GM19372 (cell line): Measurements from ENCODE around the gene ARHGEF26.
"Not testable (repeated sequence)": the region's sequence is repeated elsewhere in the genome, so short reads cannot be mapped to it uniquely, and the experiment has no call there.

ENCODE experiments used
- ATAC-seq: cut with Tn5 transposase; IDR thresholded peaks from one replicate; pipeline ENCODE4 v1.9.1; 2021; ENCODE audit warnings: mild to moderate bottlenecking, low read depth, moderate library complexity; ENCODE audit not compliant: unreplicated experiment

The ARHGEF26 gene, protein sequence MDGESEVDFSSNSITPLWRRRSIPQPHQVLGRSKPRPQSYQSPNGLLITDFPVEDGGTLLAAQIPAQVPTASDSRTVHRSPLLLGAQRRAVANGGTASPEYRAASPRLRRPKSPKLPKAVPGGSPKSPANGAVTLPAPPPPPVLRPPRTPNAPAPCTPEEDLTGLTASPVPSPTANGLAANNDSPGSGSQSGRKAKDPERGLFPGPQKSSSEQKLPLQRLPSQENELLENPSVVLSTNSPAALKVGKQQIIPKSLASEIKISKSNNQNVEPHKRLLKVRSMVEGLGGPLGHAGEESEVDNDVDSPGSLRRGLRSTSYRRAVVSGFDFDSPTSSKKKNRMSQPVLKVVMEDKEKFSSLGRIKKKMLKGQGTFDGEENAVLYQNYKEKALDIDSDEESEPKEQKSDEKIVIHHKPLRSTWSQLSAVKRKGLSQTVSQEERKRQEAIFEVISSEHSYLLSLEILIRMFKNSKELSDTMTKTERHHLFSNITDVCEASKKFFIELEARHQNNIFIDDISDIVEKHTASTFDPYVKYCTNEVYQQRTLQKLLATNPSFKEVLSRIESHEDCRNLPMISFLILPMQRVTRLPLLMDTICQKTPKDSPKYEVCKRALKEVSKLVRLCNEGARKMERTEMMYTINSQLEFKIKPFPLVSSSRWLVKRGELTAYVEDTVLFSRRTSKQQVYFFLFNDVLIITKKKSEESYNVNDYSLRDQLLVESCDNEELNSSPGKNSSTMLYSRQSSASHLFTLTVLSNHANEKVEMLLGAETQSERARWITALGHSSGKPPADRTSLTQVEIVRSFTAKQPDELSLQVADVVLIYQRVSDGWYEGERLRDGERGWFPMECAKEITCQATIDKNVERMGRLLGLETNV

DNA sequence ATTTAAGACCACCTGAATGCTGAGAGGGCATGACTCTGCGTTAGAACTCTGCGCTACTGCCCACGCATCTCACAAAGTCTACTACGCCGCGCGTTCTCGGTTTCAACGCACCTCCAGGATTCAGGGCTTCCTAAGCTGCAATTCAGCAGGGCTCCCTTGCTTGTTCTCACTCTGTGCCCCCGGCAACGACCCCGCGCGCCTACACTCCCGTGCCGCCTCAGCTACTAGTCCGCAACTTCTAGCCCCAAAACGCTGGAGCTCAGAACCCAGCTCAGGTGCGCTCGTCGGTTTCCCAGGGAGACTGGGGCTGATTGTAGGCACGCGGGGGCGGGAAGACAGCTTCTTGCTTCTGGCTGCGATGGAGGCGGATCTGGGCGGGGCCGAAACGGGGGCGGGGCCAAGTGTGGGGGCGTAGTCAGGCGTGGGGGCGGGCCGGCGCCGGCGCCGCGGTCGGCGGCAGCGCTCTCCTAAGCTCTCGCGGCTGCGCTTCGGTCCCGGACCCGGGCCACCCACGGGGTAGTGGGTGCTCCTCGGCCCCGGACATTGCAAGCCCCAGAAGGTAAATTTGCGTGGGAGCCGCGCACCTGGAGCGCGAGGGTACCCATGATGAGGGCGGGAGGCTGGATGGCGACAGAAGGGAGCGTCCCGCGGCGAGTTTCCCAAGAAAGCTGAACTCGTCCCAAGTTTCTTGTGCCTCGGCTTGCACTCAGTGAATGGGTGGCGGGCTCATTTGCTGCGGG, at the start of gene ARHGEF26:
ARHGEF26 (plus strand) TSS at position 430 of the 740 bp plus-strand sequence. CDS start 603 bp downstream, outside the sequence.
- ATAC-seq = peak; percentile 42

DNA sequence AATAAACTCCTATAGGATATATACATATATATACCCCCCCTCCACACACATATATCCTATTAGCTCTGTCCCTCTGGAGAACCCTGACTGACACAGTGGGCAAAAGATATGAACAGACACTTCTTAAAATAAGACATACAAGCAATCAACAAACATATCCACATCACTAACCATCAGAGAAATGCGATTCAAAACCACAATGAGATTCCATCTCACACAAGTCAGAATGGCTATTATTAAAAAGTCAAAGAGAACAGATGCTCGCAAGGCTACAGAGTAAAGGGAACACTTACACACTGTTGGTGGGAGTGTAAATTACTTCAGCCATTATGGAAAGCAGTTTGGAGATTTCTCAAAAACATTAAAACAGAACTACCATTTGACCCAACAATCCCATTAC, 46.2 kb upstream of the ARHGEF26 start:
- ATAC-seq = no peak

DNA sequence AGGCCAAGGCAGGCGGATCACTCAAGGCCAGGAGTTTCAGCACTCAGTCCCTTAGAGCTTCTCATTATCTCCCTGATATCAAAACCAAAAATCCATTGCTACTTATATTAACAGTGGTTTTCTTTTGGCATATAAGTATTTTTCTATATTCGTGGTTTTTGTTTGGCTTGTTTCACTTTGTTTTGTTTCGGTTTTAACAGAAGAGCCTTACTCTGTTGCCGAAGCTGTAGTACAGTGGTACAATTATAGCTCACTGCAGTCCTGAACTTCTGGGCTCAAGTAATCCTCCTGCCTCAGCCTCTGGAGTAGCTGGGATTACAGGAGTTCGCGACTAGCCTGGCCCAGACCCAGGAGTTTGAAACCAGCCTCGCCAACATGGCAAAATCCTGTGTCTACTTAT, 42.5 kb upstream of the ARHGEF26 start:
- no peak for ATAC-seq

DNA sequence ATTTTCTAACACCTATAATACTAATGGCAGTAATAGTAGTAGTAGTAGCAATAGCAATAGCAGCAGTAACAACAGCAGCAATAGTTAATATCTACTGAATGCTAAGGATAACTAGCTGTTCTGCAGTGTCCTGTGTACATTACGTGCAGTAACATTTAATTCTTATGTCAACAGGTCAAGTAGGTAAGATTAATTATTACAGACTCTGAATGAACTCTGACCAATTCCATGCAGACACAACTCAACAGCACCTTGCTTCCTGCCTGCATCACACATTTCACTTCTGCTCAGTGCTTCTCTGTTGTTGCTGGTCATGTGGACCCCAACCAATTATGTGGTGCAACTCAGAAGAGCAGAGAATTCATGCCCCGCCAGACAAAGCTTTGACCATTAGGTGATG, 39.9 kb upstream of the ARHGEF26 start:
- ATAC-seq = no peak

DNA sequence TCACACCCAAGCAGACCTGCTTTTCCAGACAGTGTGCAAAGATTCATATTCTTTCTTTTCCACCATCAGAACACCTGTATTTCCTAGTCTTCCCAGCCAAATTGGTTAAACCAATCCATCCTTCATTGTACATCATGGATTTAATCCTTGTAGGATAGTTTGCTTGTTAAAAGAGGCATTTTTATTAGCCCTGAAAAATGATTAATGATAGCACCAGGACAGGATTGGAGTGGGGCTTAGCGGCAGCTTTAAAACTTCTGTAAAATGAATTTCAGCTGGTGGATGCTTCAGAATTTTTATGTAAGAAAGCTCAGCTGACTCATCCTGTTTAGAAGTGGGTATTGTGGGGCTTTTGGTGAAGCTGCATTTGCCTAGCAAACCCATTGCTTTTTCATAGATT, 36.1 kb upstream of the ARHGEF26 start:
- no peak for ATAC-seq

DNA sequence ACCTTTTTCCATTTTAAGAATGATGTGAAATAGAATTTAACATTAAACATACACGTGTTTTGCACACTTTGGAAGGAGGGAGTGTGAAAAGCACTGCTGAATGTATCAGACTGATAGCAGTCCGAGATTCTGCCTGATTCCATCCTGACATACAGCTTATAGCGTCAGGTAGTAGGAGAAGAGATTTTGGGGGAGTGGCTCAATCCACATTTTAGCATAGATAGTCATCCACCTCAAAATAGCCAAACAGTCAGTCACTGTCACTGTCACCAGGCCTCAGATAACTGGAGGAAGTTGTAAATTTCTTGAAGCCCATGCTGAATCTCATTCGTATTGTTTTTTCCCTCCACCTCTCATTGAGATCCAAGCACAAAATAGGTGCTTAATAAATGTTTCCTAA, 35.4 kb upstream of the ARHGEF26 start:
- ATAC-seq = no peak

DNA sequence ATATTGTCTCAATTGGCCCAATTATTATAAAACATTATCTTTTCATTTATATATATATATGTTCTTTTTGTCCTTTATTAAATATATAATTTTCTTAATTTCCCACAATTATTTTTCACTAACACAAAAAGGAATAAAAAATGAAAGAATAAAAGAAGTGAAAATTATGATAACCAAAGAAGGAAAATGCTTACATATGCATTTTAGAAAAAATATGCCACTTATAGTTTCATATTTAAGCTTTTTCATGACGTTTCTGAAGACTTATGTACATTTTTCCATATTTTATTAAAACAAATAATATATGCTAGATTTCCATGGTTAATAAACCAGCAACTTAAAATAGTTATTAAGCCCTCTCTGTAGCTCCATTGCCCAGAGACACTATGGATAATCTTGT, 34.9 kb upstream of the ARHGEF26 start:
- no peak for ATAC-seq

DNA sequence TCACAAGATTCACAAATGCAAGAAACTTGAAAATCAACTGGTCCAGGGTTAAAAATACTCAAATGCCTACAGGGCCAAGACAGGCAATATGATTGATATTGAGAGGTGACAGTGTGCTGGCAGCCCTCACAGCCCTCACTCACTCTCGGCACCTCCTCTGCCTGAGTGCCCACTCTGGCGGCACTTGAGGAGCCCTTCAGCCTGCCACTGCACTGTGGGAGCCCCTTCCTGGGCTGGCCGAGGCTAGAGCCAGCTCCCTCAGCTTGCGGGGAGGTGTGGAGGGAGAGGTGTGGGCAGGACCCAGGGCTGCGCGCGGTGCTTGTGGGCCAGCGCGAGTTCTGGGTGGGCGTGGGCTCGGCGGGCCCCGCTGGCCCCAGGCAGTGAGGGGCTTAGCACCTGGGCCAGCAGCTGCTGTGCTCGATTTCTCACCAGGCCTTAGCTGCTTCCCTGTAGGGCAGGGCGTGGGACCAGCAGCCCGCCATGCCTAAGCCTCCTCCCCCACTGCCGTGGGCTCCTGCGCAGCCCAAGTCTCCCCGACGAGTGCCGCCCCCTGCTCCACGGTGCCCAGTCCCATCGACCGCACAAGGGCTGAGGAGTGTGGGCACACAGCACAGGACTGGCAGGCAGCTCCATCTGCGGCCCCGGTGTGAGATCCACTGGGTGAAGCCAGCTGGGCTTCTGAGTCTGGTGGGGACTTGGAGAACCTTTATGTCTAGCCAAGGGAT, 33.3 kb upstream of the ARHGEF26 start:
- not testable (repeated sequence) for ATAC-seq

DNA sequence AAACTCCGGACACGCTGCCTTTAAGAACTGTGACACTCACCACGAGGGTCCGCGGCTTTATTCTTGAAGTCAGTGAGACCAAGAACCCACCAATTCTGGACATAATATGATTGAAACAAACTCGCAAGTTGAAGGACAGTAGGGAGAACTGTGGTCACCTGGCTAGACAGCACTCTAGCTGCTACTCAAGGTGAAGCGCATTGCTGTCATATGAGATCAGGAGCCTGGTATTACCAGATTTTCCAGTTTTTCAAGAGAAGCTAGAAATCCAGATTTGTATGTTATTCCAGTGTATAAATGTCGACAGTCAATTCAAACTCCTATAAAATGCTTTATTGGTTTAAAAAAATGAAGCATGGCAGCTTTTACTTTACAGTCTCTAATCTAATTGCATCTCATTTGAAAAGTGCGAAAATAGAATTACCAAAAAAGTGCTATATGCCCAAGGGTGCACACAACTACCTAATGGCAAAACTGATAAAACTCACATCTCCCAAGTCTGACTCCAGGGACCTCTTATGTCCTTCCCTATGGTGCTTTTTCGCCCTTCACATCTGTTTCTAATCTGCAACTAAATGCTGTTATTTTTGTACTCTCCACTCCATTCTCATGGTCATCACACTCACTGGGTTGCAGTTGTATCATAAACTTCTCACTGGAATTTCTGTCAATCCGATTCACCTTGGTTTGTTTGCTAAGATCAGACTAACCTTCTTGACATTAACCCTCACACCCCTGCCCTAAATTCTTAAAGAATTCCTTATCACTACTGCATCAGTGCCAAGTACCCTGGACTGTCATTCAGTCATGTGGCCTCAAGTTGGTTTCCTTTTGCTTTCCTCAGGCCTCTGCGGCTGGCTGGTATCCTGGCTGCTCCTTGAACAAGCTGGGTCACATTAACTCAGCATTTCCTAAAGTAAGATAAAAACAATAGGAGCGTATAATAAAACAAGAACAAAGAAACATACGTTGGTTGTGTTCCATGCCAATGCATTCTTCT, 31.5 kb upstream of the ARHGEF26 start:
- ATAC-seq = no peak

DNA sequence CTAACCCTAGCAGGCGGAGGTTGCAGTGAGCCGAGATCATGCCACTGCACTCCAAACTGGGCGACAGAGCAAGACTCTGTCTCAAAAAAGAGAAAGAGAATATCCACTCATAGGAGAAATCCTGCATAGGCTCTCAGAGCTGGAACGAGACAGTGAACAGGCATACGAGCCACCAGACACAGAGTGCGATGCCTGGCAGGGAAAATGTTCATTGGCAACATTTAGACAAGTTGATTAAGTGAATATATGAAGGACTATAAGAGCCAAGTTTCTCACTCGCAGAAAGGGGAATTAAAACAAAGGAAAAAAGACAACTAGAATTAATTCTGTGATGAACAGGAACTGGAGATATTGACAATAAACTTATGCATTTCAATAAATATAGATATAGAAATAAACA, 27.1 kb upstream of the ARHGEF26 start:
- no peak for ATAC-seq

DNA sequence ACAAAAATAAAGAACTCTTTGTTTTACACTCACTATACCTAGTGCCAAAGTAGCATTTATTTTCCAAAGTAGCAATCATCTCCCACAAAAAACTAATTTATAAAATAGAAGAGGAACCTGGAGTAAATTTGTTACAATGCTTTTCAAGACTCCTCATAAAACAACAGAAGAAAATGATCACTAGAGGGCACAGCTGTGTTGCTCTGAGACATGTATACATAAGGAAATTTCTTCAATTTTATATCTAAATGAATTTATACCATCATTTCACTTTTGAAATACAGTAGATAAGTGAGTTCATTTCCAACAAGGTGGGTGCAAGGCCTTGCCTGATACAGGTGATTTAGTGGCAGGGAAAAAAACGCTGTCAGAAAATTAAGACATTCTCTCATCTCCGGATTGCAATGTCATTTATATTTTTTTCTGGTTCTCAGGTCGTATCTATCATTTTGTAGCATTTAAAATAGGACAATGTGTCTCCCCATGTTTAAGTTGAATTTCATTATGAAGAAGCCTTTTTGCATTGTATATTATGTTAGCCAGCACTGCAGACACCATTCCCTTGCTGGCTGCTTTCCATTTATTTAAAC, 25.3 kb upstream of the ARHGEF26 start:
- no peak for ATAC-seq

DNA sequence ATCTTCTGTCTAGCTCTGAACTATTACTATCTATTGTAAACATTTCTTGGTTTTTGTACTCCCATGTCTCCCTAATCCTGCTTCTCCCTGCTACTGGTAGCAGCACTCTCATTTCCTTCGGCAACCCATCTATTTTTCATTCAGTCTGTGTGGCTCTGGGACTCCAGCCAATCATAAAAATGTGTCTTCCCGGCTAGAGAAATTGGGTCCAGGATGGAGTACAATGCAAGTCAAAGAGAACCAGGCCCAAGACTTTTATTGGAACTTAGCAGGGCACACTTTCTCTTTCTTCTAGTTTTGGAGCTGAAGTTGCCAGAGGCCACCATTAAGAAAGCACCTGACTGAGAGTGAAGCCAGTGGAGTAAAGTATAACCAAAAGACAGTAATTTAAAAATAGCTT, 22.8 kb upstream of the ARHGEF26 start:
- ATAC-seq = no peak

DNA sequence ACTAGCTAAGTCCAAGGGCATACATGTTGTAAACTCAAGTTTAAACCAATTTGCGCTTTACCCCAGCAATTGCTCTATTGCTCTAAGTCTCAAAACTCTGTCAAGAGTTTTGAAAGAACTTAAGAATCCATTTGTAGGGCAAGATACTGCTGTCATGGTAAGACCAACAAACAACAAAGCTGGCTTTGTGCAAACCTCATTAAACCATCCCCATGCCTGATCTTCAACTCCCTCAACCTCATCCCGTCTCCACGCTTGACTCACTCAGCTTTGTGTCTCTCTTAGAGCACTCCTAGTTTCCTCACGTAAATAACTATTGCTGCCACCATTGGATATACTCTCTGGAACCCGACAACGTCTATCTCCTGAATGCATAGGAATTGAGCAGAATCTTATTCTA, 20.6 kb upstream of the ARHGEF26 start:
- ATAC-seq = no peak

DNA sequence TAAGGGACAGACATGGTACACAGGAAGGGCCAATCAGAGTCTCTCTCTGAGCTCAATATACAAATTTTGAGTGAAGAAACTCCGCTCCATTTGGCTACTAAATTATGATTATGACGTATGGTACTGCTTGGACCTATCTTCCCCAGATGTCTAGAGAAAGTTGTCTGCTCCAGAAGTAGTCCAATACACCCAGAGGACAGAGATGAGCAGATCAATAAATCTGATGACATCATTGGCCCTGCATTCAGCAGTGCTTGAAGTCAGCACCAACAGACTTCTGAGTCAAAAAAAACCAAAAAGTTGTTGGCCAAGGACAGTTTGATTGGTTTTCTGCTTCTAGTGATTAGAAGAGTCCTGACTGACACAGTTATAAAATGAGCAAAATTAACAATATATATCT, 19.9 kb upstream of the ARHGEF26 start:
- no peak for ATAC-seq

DNA sequence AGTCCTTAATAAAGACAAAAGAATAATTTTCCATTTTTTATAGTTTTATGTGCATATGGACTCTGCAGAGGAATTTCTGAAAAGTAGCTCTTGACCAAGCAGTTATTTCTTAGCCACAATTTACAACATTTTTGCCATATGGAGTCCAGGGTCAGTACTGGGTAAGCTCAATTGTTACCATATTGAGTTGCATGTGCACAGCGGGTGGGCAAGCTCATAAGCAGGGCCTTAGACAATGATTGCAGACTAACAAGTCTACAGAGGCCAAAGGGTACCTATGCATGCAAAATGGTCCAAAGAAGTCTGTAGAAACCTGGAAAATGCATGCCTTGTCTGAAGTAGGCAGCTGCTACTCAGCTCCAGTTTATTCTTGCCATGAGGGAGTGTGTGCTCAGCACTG, 19.0 kb upstream of the ARHGEF26 start:
- ATAC-seq = no peak

DNA sequence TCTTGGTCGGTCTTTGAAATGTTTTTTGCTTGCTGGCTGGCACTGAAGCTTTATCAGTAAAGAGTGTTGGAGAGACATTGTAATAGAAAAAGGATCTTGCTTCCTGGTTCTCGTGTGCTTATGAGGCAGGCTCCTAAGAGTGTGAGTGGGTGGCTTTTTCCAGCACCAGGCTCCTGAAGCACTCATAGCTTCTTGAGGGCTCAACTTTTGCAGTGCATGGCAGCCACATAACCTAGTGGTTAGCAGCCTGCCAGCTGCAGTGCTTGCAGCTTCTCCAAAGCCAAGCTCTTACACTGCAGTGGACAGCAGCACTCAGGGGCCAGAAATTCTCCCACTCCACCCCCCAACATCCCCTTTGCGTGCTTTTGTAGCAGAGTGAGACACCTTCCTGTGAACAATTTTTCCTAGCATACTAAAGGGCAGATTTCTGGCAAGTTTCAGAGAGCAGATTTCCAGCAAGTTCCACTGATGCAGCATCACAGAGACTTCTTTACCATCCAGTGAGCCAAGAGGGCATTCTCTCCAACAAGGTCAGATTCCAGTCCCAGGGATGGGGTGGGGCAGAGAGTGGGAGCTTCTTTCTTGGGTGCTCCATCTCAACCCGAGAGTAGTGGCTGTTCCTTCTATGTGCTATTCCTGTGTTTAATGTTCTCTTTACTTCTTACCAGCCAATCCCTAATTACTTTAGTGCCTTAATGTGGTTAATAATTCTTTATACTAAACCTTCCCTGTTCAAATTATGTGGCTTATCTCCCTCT, 15.8 kb upstream of the ARHGEF26 start:
- no peak for ATAC-seq

DNA sequence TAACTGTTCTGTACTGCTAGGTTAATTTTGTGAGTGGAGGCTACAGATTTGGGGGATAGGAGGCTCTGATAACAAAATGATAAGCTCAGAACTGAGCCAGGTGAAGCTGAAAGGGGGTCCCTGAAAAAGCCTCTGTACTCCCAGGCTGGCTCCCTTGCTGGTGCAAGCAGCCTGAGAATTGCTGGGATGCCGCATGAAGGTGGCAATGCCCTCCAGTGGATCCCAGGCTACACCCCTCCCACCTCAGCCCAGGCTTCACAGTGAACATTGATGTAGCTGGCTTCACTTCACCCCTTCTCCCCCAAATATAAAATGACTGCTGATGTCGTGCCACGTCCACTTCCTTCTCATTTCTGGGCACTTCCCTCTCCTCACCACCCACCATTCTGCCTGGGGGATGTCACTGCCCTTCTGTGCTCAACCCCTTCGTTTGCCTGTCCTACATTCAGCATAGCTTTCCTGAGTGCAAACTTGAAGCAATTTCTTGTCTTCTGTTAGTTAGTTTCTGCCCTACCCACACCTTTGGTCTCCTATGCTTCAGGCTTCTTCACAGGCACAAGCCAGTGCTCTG, 9.7 kb upstream of the ARHGEF26 start:
- ATAC-seq = no peak
